H1 (cell line): ENCODE measurements around the gene ZNF462. TPM values are rescaled to one million over a fixed set of nuclear protein-coding genes. Genes with fewer than 3 reads are reported as not detected.

ENCODE experiments used
- CBX8 ChIP-seq: fragments of 300-800, 300-1000 bp; sonication (generic); IDR thresholded peaks from 2 replicates; pipeline ENCODE4 v1.7.1; 2016; ENCODE audit warnings: low read depth, low read length, borderline replicate concordance
- CHD1 ChIP-seq: IDR thresholded peaks from 2 replicates; pipeline ENCODE4 v1.6.1; 2012; ENCODE audit warnings: low read depth, low read length, improper control_type of control experiment
- JUN ChIP-seq: IDR thresholded peaks from 2 replicates; pipeline ENCODE4 v1.6.1; 2011; ENCODE audit warnings: low read depth, mild to moderate bottlenecking, improper control_type of control experiment, low read length
- MAFK ChIP-seq: IDR thresholded peaks from 2 replicates; pipeline ENCODE4 v1.6.1; 2012; ENCODE audit warnings: low read depth, mild to moderate bottlenecking, improper control_type of control experiment, low read length
- NANOG ChIP-seq: IDR thresholded peaks from 2 replicates; pipeline ENCODE4 v1.6.1; 2011; ENCODE audit warnings: low read length, low read depth, mild to moderate bottlenecking, inconsistent platforms; ENCODE audit not compliant: insufficient read depth, poor library complexity, severe bottlenecking
- SIRT6 ChIP-seq: IDR thresholded peaks from one replicate; pipeline ENCODE4 v1.7.1; 2012; ENCODE audit warnings: low read length, inconsistent platforms
- polyA plus RNA-seq, 7 experiments: library from polyadenylated mRNA; depleted of rRNA in 3 of 7; stranded (reverse) in 5 of 7; unstranded in 2 of 7; fragments of >200 nt in 5 of 7; fragments of 200-250 nt in 2 of 7; gene quantifications; 1 replicate in 5 of 7; 2 replicates in 1 of 7; 4 replicates in 1 of 7; pipeline versions ENCODE4 v1.2.1 to v1.2.3, GENCODE V29; 2011 to 2013; ENCODE audit warnings: missing spikeins in 2 of 7, mixed read lengths in 2 of 7
- total RNA-seq: library from RNA; stranded (reverse); fragmentation: NEBNext Ultra II Directional; extraction: Animal tissue kit (Norgen Biotek cat#: 25700); gene quantifications from 2 replicates; pipeline ENCODE4 v1.2.1, GENCODE V29; 2021

Gene ZNF462
- total and polyA plus RNA-seq, 2 of the 8 experiments (the other 6 are each of a cell fraction or from before 2014, with no cell fraction given) = 30.0 to 163 TPM

DNA sequence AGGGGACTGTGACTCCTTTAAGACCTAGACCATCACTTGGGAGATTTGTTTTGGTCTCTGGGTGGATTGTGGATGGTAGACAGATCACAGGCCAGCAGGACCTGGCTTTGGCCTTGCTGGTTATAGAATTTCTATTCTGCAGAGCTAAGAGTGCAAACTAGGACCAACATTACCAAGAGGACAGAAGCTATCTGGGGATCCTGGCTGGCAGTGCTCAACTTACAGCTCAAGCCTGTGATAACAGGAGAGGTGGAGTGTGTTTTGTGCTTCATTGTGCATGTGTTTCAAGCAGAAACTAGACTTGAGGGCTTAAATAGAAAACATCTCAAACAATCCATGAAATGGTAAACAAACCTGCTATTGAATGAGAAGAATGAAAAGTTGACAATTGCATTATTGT lies 106.7 kb downstream of the ZNF462 start (continued):
- TF ChIP-seq CHD1 (no peak), SIRT6 (no peak), JUN (no peak), MAFK (no peak), NANOG (no peak), CBX8 (no peak)
